Measurements from ENCODE around the gene RAD23B. TPM values are rescaled to one million over a fixed set of nuclear protein-coding genes. Genes with fewer than 3 reads are reported as not detected.

RAD23B gene
- total RNA-seq, 1 experiment from 2014 or later = 251 TPM

DNA sequence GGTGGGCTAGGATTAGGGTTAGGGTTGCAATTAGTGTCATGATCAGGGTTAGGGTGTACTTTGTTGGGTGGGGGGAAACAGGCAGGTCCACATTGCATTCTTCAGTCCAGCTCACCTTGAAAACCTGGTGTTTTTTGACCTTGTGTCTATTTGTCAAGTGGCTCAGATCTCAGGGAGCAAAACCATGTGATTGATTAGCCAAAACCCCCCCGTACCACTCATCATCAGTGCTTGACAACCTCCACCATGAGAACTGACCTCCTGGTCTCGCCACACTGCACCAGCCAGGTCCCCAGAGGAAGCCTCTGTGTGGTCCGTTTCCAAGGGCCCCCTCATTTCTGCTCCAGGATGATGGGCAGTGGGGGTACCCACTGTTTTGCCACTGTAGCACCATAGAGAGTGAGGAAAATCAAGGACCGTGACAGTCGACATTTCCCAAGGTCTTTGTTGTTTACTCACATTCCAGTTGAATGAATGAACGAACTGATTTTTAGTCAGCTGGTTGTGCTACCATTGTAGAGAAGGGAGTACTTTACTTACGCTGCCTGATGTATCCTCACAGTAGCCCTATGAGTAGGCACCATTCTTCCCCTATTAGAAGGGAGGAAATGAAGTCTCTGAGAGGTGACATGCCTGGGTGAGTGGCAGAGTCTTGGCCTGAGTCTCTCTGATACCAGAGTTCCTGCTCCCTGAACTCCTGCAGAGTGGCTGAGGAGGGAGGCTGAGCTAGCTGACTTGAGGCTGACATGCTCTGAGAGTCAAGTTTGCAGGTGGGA is 84.8 kb downstream of the RAD23B start (continued):
- TF ChIP-seq ZBTB33 (IDR thresholded peaks at IDR 0.05; ENCODE audit: extremely low read depth, insufficient replicate concordance, low read length) = no peak

DNA sequence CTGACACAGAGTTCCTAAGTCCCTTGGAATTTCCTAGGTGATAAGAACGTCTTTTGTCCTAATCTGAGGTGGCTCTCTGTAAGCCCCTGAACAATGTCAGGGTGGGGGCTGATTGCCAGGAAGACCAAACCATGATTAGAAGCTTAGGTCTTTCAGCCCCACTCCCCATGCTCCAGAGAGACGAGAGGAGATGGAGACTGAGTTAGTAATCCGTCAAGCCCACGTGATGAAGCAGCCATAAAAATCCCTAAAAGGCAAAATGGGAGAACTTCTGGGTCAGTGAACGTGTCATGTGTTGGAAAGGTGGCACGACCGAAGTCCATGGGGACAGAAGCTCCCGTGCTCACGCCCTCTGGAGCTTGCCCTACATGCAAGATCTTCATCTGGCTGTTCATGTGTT is 85.6 kb downstream of the RAD23B start:
- no peak overlapping the region for H3K9ac ChIP-seq (ENCODE audit: low read length)
- no peaks in the 10 kb centered on the region for H4K20me1 ChIP-seq (ENCODE audit: insufficient read depth)
- H2AFZ ChIP-seq (ENCODE audit: low read depth, low read length, poor library complexity, severe bottlenecking) = no peak overlapping the region
- H3K79me2 ChIP-seq (ENCODE audit: insufficient read depth, low read length) = no peaks in the 10 kb centered on the region
- no peaks in the 10 kb centered on the region for H3K9me2 ChIP-seq (ENCODE audit: insufficient read depth)
- no peaks in the 10 kb centered on the region for H3K36me3 ChIP-seq (ENCODE audit: control insufficient read depth in 1 of 2, insufficient read depth in 2 of 2, low read length in 2 of 2)
- ChIA-PET POLR2A (no interaction called here), CTCF (no interaction called here), RAD21 (ENCODE audit: low non-redundant PET in 1 of 2, low total read pairs in 2 of 2, uncharacterized antibody in 2 of 2, unreplicated experiment in 2 of 2) (no interaction called here)
- TF ChIP-seq POLR2AphosphoS5 (IDR thresholded peaks at IDR 0.05; ENCODE audit: low read depth, low read length) (no peak), SP1 (IDR thresholded peaks at IDR 0.05; ENCODE audit: low read depth) (no peak)
- no peak for DNase-seq (ENCODE audit: low read depth, low spot score)
- no peaks in the 10 kb centered on the region for H3K4me1 ChIP-seq (ENCODE audit: control insufficient read depth in 1 of 2, insufficient read depth in 2 of 2, low read length in 2 of 2)
- no peaks in the 10 kb centered on the region for H3K9me3 ChIP-seq (ENCODE audit: control insufficient read depth in 1 of 2, insufficient read depth in 1 of 2, low read depth in 1 of 2, low read length in 2 of 2)
- no peak overlapping the region for H3K4me3 ChIP-seq (replicated peaks in 1 of 2; ENCODE audit: low read depth in 1 of 2, low read length in 2 of 2)
- no peak overlapping the region for H3K4me2 ChIP-seq (ENCODE audit: low read length)
- no TSS peak for BruUV-seq (replicated peaks)
- H3K27ac ChIP-seq (ENCODE audit: low read depth, low read length) = no peak overlapping the region
- no peak for ATAC-seq
- H3K27me3 ChIP-seq (ENCODE audit: insufficient read depth, low read length) = no peaks in the 10 kb centered on the region
- intact Hi-C loops (cut with micrococcal nuclease) = no loop called here

- Histone ChIP-seq H2AFZ (ENCODE audit: low read depth, low read length, poor library complexity, severe bottlenecking) (no peak overlapping the region), H3K4me2 (ENCODE audit: low read length) (no peak overlapping the region), H4K20me1 (ENCODE audit: insufficient read depth) (no peaks in the 10 kb centered on the region), H3K4me1 (ENCODE audit: control insufficient read depth in 1 of 2, insufficient read depth in 2 of 2, low read length in 2 of 2) (no peaks in the 10 kb centered on the region), H3K4me3 (replicated peaks in 1 of 2; ENCODE audit: low read depth in 1 of 2, low read length in 2 of 2) (no peak overlapping the region), H3K9me3 (ENCODE audit: control insufficient read depth in 1 of 2, insufficient read depth in 1 of 2, low read depth in 1 of 2, low read length in 2 of 2) (no peaks in the 10 kb centered on the region), H3K27ac (ENCODE audit: low read depth, low read length) (no peak overlapping the region), H3K27me3 (ENCODE audit: insufficient read depth, low read length) (no peaks in the 10 kb centered on the region), H3K36me3 (ENCODE audit: control insufficient read depth in 1 of 2, insufficient read depth in 2 of 2, low read length in 2 of 2) (no peaks in the 10 kb centered on the region), H3K79me2 (ENCODE audit: insufficient read depth, low read length) (no peaks in the 10 kb centered on the region), H3K9me2 (ENCODE audit: insufficient read depth) (no peaks in the 10 kb centered on the region), H3K9ac (ENCODE audit: low read length) (no peak overlapping the region)
- no TSS peak for BruUV-seq (replicated peaks)
- POLR2A ChIA-PET = no interaction called here
- no peak for DNase-seq (ENCODE audit: low read depth, low spot score)
- RAD21 ChIA-PET (ENCODE audit: low non-redundant PET in 1 of 2, low total read pairs in 2 of 2, uncharacterized antibody in 2 of 2, unreplicated experiment in 2 of 2) = no interaction called here
- CTCF ChIA-PET = no interaction called here
- intact Hi-C loops (cut with micrococcal nuclease) = no loop called here
- no peak for ATAC-seq
- TF ChIP-seq ZNF274 (IDR thresholded peaks at IDR 0.05; ENCODE audit: low read depth, low read length) = no peak
- no peak for TF ChIP-seq RAD21 (IDR thresholded peaks at IDR 0.05; ENCODE audit: low read depth)
- no peak for TF ChIP-seq POLR2AphosphoS5 (IDR thresholded peaks at IDR 0.05; ENCODE audit: low read depth, low read length)
- no peak for TF ChIP-seq JUND (IDR thresholded peaks at IDR 0.05)
- no peak for TF ChIP-seq YY1 (IDR thresholded peaks at IDR 0.05; ENCODE audit: extremely low read depth, insufficient replicate concordance, low read depth, low read length)
- TF ChIP-seq SRF (IDR thresholded peaks at IDR 0.05; ENCODE audit: low read depth) = no peak
- TF ChIP-seq CBX3 (IDR thresholded peaks at IDR 0.05; ENCODE audit: low read depth) = no peak
- TF ChIP-seq EGR1 (IDR thresholded peaks at IDR 0.05; ENCODE audit: low read depth) = no peak
- no peak for TF ChIP-seq SP1 (IDR thresholded peaks at IDR 0.05; ENCODE audit: low read depth)
- TF ChIP-seq, protein P1, sequence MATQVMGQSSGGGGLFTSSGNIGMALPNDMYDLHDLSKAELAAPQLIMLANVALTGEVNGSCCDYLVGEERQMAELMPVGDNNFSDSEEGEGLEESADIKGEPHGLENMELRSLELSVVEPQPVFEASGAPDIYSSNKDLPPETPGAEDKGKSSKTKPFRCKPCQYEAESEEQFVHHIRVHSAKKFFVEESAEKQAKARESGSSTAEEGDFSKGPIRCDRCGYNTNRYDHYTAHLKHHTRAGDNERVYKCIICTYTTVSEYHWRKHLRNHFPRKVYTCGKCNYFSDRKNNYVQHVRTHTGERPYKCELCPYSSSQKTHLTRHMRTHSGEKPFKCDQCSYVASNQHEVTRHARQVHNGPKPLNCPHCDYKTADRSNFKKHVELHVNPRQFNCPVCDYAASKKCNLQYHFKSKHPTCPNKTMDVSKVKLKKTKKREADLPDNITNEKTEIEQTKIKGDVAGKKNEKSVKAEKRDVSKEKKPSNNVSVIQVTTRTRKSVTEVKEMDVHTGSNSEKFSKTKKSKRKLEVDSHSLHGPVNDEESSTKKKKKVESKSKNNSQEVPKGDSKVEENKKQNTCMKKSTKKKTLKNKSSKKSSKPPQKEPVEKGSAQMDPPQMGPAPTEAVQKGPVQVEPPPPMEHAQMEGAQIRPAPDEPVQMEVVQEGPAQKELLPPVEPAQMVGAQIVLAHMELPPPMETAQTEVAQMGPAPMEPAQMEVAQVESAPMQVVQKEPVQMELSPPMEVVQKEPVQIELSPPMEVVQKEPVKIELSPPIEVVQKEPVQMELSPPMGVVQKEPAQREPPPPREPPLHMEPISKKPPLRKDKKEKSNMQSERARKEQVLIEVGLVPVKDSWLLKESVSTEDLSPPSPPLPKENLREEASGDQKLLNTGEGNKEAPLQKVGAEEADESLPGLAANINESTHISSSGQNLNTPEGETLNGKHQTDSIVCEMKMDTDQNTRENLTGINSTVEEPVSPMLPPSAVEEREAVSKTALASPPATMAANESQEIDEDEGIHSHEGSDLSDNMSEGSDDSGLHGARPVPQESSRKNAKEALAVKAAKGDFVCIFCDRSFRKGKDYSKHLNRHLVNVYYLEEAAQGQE (IDR thresholded peaks at IDR 0.05; ENCODE audit: low read depth) = no peak
- no peak for TF ChIP-seq FOSL1 (IDR thresholded peaks at IDR 0.05; ENCODE audit: low read depth)
- TF ChIP-seq MAX (IDR thresholded peaks at IDR 0.05) = no peak
Observed at GRCh38 chr9:107373809-107374208, 90.7 kb downstream of the RAD23B start.
